CD4-positive, alpha-beta T cell (primary cell): ENCODE data around the gene NDOR1. TPM values are rescaled to one million over a fixed set of nuclear protein-coding genes. Genes with fewer than 3 reads are reported as not detected.
A peak's percentile ranks its signal among the peaks of the same experiment; 100 is the strongest.

Experiments
- ATAC-seq: fragments of 200-7000 bp; cut with Tn5 transposase; one replicate; pipeline ENCODE4 v1.10.0; 2022; ENCODE audit warnings: mild to moderate bottlenecking; ENCODE audit not compliant: poor library complexity
- CTCF ChIA-PET: fragments of 350-600 bp; sonication (Branson Sonifier 250); formaldehyde crosslinking; loops from one replicate; lab custom pipeline; 2021; ENCODE audit warnings: antibody characterized with exemption, inconsistent platforms; lab: Charles Lee
- POLR2A ChIA-PET: fragments of 350-600 bp; sonication (Branson Sonifier 250); formaldehyde crosslinking; loops from one replicate; lab custom pipeline; 2021; ENCODE audit warnings: antibody characterized with exemption, inconsistent platforms; lab: Charles Lee
- DNase-seq, 14 experiments: peaks; one replicate each; pipeline ENCODE4 v3.0.0-alpha.2; 2013 to 2020; ENCODE audit warnings: mixed read lengths in 2 of 14
- H3K27ac ChIP-seq, 2 donors: one replicate each; pipeline versions ENCODE4 v1.5.1 to v1.7.0; 2013; ENCODE audit warnings: low read length in 2 of 2, low read depth in 1 of 2, mild to moderate bottlenecking in 1 of 2
- H3K27me3 ChIP-seq, 2 experiments: 1 replicate in 1 of 2; 2 replicates in 1 of 2; pipeline versions ENCODE4 v1.6.1 to v1.7.0; 2013; ENCODE audit warnings: low read length in 2 of 2, control low read depth in 1 of 2, mild to moderate bottlenecking in 1 of 2, moderate library complexity in 1 of 2; ENCODE audit not compliant: insufficient read depth in 2 of 2, control insufficient read depth in 1 of 2
- H3K36me3 ChIP-seq: one replicate; pipeline ENCODE4 v1.6.1; 2013; ENCODE audit warnings: low read length, control low read depth; ENCODE audit not compliant: insufficient read depth
- H3K4me1 ChIP-seq: one replicate; pipeline ENCODE4 v1.6.1; 2013; ENCODE audit warnings: low read length, control low read depth; ENCODE audit not compliant: insufficient read depth
- H3K4me3 ChIP-seq: one replicate; pipeline ENCODE4 v1.5.1; 2013; ENCODE audit warnings: mild to moderate bottlenecking, low read length, moderate library complexity
- H3K9me3 ChIP-seq, 2 experiments: 1 replicate in 1 of 2; 2 replicates in 1 of 2; pipeline versions ENCODE4 v1.6.1 to v1.7.0; 2013; ENCODE audit warnings: low read length in 2 of 2, mild to moderate bottlenecking in 2 of 2, control low read depth in 1 of 2, moderate library complexity in 1 of 2; ENCODE audit not compliant: control insufficient read depth in 1 of 2, insufficient read depth in 1 of 2
- H3K27ac Mint-ChIP-seq: one replicate; pipeline ENCODE4 v1.8.0; 2020; ENCODE audit warnings: mixed read lengths
- H3K27me3 Mint-ChIP-seq: one replicate; pipeline ENCODE4 v1.8.0; 2021; ENCODE audit warnings: mixed read lengths
- H3K36me3 Mint-ChIP-seq: one replicate; pipeline ENCODE4 v1.8.0; 2021; ENCODE audit warnings: low read depth, mixed read lengths
- H3K4me1 Mint-ChIP-seq: one replicate; pipeline ENCODE4 v1.8.0; 2021; ENCODE audit warnings: low read depth, mixed read lengths
- H3K4me3 Mint-ChIP-seq: one replicate; pipeline ENCODE4 v1.8.0; 2020; ENCODE audit warnings: mild to moderate bottlenecking, mixed read lengths
- H3K9me3 Mint-ChIP-seq: one replicate; pipeline ENCODE4 v1.8.0; 2020; ENCODE audit warnings: mixed read lengths
- CTCF ChIP-seq: fragments of 200-600 bp; IDR thresholded peaks from one replicate; pipeline ENCODE4 v1.8.0; 2022; ENCODE audit warnings: antibody characterized with exemption, mild to moderate bottlenecking
- intact Hi-C, 2 experiments: fragments of 100-400 bp; cut with DNase I in 1 of 2; cut with micrococcal nuclease in 1 of 2; formaldehyde crosslinking; loops; one replicate each; pipeline versions ENCODE4 v1.15.1 to v1.9.0; 2023 to 2025; cut with DNase I, micrococcal nuclease
- total RNA-seq, 174 experiments: library from RNA in 2 of 174; stranded (reverse) in 2 of 174; gene quantifications; one replicate each; pipeline ENCODE4 v1.2.3 and lab custom pipeline; 2021 to 2026

The NDOR1 gene
- total RNA-seq, 2 experiments from 2014 or later: 22.8 to 25.3 TPM

- ChIA-PET POLR2A (no interaction called here), CTCF (no interaction called here)
- ATAC-seq (no peak), DNase-seq (peak in 1 of 14 experiments; percentile 4)
- peaks cover 13% of the 10 kb centered on the region for H3K4me1 ChIP-seq
- H3K27ac Mint-ChIP-seq: no peak overlapping the region
- H3K36me3 Mint-ChIP-seq: peaks cover 14% of the 10 kb centered on the region
- intact Hi-C loops: no loop called here
- peak overlapping the region; percentile 15 for H3K4me3 Mint-ChIP-seq
- H3K27ac ChIP-seq: no peak overlapping the region
- no peaks in the 10 kb centered on the region for H3K27me3 Mint-ChIP-seq
- H3K4me1 Mint-ChIP-seq: peaks cover 5% of the 10 kb centered on the region
- H3K4me3 ChIP-seq: no peak overlapping the region
- no peak for TF ChIP-seq CTCF
- H3K9me3 ChIP-seq: no peaks in the 10 kb centered on the region
- H3K9me3 Mint-ChIP-seq: no peaks in the 10 kb centered on the region
- no peaks in the 10 kb centered on the region for H3K27me3 ChIP-seq
- H3K36me3 ChIP-seq: peaks cover 15% of the 10 kb centered on the region
Measured at GRCh38 chr9:137247135-137247915, 41.8 kb downstream of the NDOR1 start.

DNA sequence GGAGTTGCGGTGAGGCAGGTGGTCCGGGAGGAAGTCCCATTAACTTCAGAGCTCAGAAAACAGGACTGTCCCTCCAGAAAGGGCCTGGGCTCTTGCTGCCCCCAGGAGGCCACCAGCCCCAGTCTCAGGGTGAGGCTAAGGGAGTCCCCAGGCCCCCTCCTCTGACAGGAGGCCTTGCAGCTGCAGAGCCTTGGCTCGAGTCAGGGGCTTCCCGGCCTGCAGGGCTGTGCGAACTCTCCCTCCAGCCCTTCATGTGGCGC is 42.3 kb downstream of the NDOR1 start:
- DNase-seq (no peak), ATAC-seq (no peak)
- no peaks in the 10 kb centered on the region for H3K9me3 Mint-ChIP-seq
- Histone ChIP-seq H3K36me3 (peaks cover 10% of the 10 kb centered on the region), H3K27me3 (no peaks in the 10 kb centered on the region), H3K4me1 (peaks cover 7% of the 10 kb centered on the region), H3K4me3 (no peak overlapping the region), H3K9me3 (no peaks in the 10 kb centered on the region), H3K27ac (no peak overlapping the region)
- H3K27me3 Mint-ChIP-seq: no peaks in the 10 kb centered on the region
- intact Hi-C loops: no loop called here
- POLR2A ChIA-PET: no interaction called here
- CTCF ChIA-PET: no interaction called here
- peaks cover 9% of the 10 kb centered on the region for H3K36me3 Mint-ChIP-seq
- H3K4me3 Mint-ChIP-seq: no peak overlapping the region
- no peak for TF ChIP-seq CTCF
- no peaks in the 10 kb centered on the region for H3K4me1 Mint-ChIP-seq
- H3K27ac Mint-ChIP-seq: no peak overlapping the region

DNA sequence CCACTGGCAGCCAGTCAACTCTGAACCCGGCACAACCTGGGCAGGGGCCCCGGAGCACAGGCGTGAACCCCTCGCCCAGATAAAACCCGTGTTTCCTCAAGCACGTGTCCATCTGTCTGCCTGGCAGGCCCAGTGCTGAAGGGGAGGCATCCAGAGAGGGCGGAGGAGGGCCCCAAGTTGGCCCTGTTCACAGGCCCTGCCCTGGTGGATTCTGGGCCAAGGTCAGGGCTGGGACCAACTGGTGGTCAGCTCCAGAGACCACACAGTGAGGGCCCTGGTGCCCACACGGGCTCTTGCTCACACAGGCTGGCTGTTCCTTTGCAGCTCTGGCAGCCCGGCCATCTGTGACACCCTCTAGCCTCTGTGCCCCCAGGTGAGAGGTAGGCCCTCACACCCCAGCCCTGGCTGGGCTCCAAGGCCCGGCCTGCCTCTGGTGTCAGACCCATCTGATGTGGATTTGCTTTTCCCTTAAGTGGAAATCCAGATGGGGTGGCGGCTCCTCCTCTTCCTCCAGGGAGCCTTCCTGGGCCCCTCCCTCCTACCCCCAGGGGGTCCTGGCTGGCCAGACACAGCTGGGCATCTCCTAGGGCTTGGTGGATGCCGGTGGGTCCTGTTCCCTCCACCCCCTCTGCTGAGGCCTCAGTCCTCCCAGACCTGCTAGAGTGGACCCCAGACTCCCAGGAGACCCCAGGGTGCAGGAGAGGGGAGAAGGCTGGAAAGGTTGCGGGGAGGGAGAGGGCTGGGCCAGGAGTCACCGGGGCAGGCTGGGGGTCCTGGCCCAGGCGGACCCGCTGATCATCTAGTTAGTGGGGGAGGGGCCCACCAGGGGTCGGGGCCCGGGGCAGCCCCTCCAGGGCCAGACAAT is 45.1 kb downstream of the NDOR1 start:
- no peak overlapping the region for H3K27ac ChIP-seq
- DNase-seq: peak in 2 of 14 experiments; percentile 4 to 23
- ATAC-seq: no peak
- H3K9me3 ChIP-seq: no peaks in the 10 kb centered on the region
- H3K9me3 Mint-ChIP-seq: no peaks in the 10 kb centered on the region
- no peak overlapping the region for H3K4me3 ChIP-seq
- peaks cover 4% of the 10 kb centered on the region for H3K4me1 Mint-ChIP-seq
- H3K27ac Mint-ChIP-seq: no peak overlapping the region
- no peak for TF ChIP-seq CTCF
- ChIA-PET POLR2A (interaction anchor here (0.8 kb wide), 1 partner anchor 10 kb away, joined by 3 read pairs; the partner anchor contains the start of gene TUBB4B), CTCF (interaction anchor here (1.0 kb wide), 1 partner anchor 14 kb away, joined by 3 read pairs; no protein-coding TSS in a partner anchor)
- no peaks in the 10 kb centered on the region for H3K27me3 Mint-ChIP-seq
- H3K36me3 ChIP-seq: no peaks in the 10 kb centered on the region
- peaks cover 10% of the 10 kb centered on the region for H3K4me1 ChIP-seq
- H3K27me3 ChIP-seq: no peaks in the 10 kb centered on the region
- no peaks in the 10 kb centered on the region for H3K36me3 Mint-ChIP-seq
- H3K4me3 Mint-ChIP-seq: no peak overlapping the region
- intact Hi-C loops: no loop called here
